Measurements from ENCODE around the gene NEDD4L. TPM values are rescaled to one million over a fixed set of nuclear protein-coding genes. Genes with fewer than 3 reads are reported as not detected.

Gene NEDD4L
- total and polyA plus RNA-seq, 4 donors: 40.2 to 308 (median 148) TPM

GRCh38 chr18:58156516-58156915 lies 112.5 kb downstream of the NEDD4L start:
- H3K36me3 ChIP-seq (ENCODE audit: control insufficient read depth in 4 of 4, insufficient read depth in 4 of 4, low read length in 4 of 4): no peaks in the 10 kb centered on the region
- H3K4me1 ChIP-seq (ENCODE audit: control insufficient read depth in 5 of 5, insufficient read depth in 5 of 5, low read length in 5 of 5): peaks cover 0 to 6% (median 0%) of the 10 kb centered on the region in 5 donors
- DNase-seq: no peak
- ATAC-seq (ENCODE audit: insufficient read depth, low FRiP score): no peak
- no peak overlapping the region for H3K9ac ChIP-seq (ENCODE audit: insufficient read depth in 1 of 2, low read length in 2 of 2)
- no peaks in the 10 kb centered on the region for H3K27me3 ChIP-seq (ENCODE audit: control insufficient read depth in 3 of 3, insufficient read depth in 3 of 3, low read length in 2 of 3)
- TF ChIP-seq, protein P1, sequence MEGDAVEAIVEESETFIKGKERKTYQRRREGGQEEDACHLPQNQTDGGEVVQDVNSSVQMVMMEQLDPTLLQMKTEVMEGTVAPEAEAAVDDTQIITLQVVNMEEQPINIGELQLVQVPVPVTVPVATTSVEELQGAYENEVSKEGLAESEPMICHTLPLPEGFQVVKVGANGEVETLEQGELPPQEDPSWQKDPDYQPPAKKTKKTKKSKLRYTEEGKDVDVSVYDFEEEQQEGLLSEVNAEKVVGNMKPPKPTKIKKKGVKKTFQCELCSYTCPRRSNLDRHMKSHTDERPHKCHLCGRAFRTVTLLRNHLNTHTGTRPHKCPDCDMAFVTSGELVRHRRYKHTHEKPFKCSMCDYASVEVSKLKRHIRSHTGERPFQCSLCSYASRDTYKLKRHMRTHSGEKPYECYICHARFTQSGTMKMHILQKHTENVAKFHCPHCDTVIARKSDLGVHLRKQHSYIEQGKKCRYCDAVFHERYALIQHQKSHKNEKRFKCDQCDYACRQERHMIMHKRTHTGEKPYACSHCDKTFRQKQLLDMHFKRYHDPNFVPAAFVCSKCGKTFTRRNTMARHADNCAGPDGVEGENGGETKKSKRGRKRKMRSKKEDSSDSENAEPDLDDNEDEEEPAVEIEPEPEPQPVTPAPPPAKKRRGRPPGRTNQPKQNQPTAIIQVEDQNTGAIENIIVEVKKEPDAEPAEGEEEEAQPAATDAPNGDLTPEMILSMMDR (IDR thresholded peaks at IDR 0.05; ENCODE audit: control extremely low read depth, extremely low read depth): no peak
- H3K9me3 ChIP-seq (ENCODE audit: control insufficient read depth in 4 of 4, insufficient read depth in 3 of 4, low read length in 3 of 4): peaks cover 0 to 2% (median 0%) of the 10 kb centered on the region in 4 donors
- 84 to 94% methylated on average over 9 of the region's 9 CpGs for WGBS, 2 donors
- no peak overlapping the region for H3K4me3 ChIP-seq
- H3K27ac ChIP-seq (ENCODE audit: low read depth in 1 of 2, low read length in 1 of 2): no peak overlapping the region

GRCh38 chr18:58157237-58157636 lies 113.2 kb downstream of the NEDD4L start:
- 93 to 96% methylated on average over 3 of the region's 3 CpGs for WGBS, 2 donors
- H3K4me3 ChIP-seq: no peak overlapping the region
- H3K9me3 ChIP-seq (ENCODE audit: control insufficient read depth in 4 of 4, insufficient read depth in 3 of 4, low read length in 3 of 4): peaks cover 0 to 4% (median 0%) of the 10 kb centered on the region in 4 donors
- no peaks in the 10 kb centered on the region for H3K27me3 ChIP-seq (ENCODE audit: control insufficient read depth in 3 of 3, insufficient read depth in 3 of 3, low read length in 2 of 3)
- no peak overlapping the region for H3K9ac ChIP-seq (ENCODE audit: insufficient read depth in 1 of 2, low read length in 2 of 2)
- H3K27ac ChIP-seq (ENCODE audit: low read depth in 1 of 2, low read length in 1 of 2): no peak overlapping the region
- peaks cover 0 to 11% (median 0%) of the 10 kb centered on the region in 5 donors for H3K4me1 ChIP-seq (ENCODE audit: control insufficient read depth in 5 of 5, insufficient read depth in 5 of 5, low read length in 5 of 5)
- ATAC-seq (ENCODE audit: insufficient read depth, low FRiP score) (no peak), DNase-seq (no peak)
- H3K36me3 ChIP-seq (ENCODE audit: control insufficient read depth in 4 of 4, insufficient read depth in 4 of 4, low read length in 4 of 4): no peaks in the 10 kb centered on the region
- TF ChIP-seq, protein P1 (IDR thresholded peaks at IDR 0.05; ENCODE audit: control extremely low read depth, extremely low read depth): no peak

GRCh38 chr18:58158008-58158407 lies 114.0 kb downstream of the NEDD4L start:
- Histone ChIP-seq H3K4me1 (ENCODE audit: control insufficient read depth in 5 of 5, insufficient read depth in 5 of 5, low read length in 5 of 5) (peaks cover 0 to 13% (median 0%) of the 10 kb centered on the region in 5 donors), H3K27ac (ENCODE audit: low read depth in 1 of 2, low read length in 1 of 2) (no peak overlapping the region), H3K4me3 (no peak overlapping the region)

More at GRCh38 chr18:58158008-58158407, 114.0 kb downstream of the NEDD4L start:
- TF ChIP-seq, protein P1 (IDR thresholded peaks at IDR 0.05; ENCODE audit: control extremely low read depth, extremely low read depth): no peak
- no peak overlapping the region for H3K9ac ChIP-seq (ENCODE audit: insufficient read depth in 1 of 2, low read length in 2 of 2)
- no peak for DNase-seq
- no peaks in the 10 kb centered on the region for H3K27me3 ChIP-seq (ENCODE audit: control insufficient read depth in 3 of 3, insufficient read depth in 3 of 3, low read length in 2 of 3)
- 80 to 96% methylated on average over 1 of the region's 1 CpG for WGBS, 2 donors
- H3K9me3 ChIP-seq (ENCODE audit: control insufficient read depth in 4 of 4, insufficient read depth in 3 of 4, low read length in 3 of 4): peaks cover 0 to 4% (median 0%) of the 10 kb centered on the region in 4 donors
- H3K36me3 ChIP-seq (ENCODE audit: control insufficient read depth in 4 of 4, insufficient read depth in 4 of 4, low read length in 4 of 4): no peaks in the 10 kb centered on the region
- ATAC-seq (ENCODE audit: insufficient read depth, low FRiP score): no peak

Data from lung (tissue), 12 donors.